ENCODE results near the gene GALP. TPM values are rescaled to one million over a fixed set of nuclear protein-coding genes. Genes with fewer than 3 reads are reported as not detected.
"Not testable (repeated sequence)": the region's sequence is repeated elsewhere in the genome, so short reads cannot be mapped to it uniquely, and the experiment has no call there.

Gene GALP
- polyA plus RNA-seq, 4 donors: 0.43 TPM; not detected in 3

- DNase-seq (ENCODE audit: low read depth in 4 of 4, low spot score in 3 of 4): no peak
Measured at GRCh38 chr19:56177564-56178243, 1.9 kb downstream of the GALP start.

- DNase-seq (ENCODE audit: low read depth in 4 of 4, low spot score in 3 of 4): no peak
Measured at GRCh38 chr19:56189785-56190184, 14.0 kb downstream of the GALP start.

- DNase-seq (ENCODE audit: low read depth in 4 of 4, low spot score in 3 of 4): no peak
Measured at GRCh38 chr19:56191115-56191514, 15.3 kb downstream of the GALP start.

GRCh38 chr19:56191711-56192110, 15.9 kb downstream of the GALP start:
- no peak for DNase-seq (ENCODE audit: low read depth in 4 of 4, low spot score in 3 of 4)

- DNase-seq (ENCODE audit: low read depth in 4 of 4, low spot score in 3 of 4): no peak
Measured at GRCh38 chr19:56193981-56194640, 18.3 kb downstream of the GALP start.

GRCh38 chr19:56197646-56198045, 21.8 kb downstream of the GALP start, which contains the start of gene ZSCAN5B:
Gene ZSCAN5B, minus strand, starts transcription at chr19:56197783. Its CDS starts 4,731 bp downstream, at chr19:56193052.
- DNase-seq (ENCODE audit: low read depth in 4 of 4, low spot score in 3 of 4): not testable (repeated sequence)

GRCh38 chr19:56199687-56200086, 23.9 kb downstream of the GALP start:
- no peak for DNase-seq (ENCODE audit: low read depth in 4 of 4, low spot score in 3 of 4)

- no peak for DNase-seq (ENCODE audit: low read depth in 4 of 4, low spot score in 3 of 4)
Measured at GRCh38 chr19:56201973-56202372, 26.2 kb downstream of the GALP start, which contains the start of gene ZSCAN5C. Gene ZSCAN5C, plus strand, starts transcription at chr19:56202273. Its CDS starts 3,641 bp downstream, at chr19:56205914.

GRCh38 chr19:56207581-56207980, 31.8 kb downstream of the GALP start:
- DNase-seq (ENCODE audit: low read depth in 4 of 4, low spot score in 3 of 4): not testable (repeated sequence)

- DNase-seq (ENCODE audit: low read depth in 4 of 4, low spot score in 3 of 4): no peak
Measured at GRCh38 chr19:56209091-56209490, 33.3 kb downstream of the GALP start.

- not testable (repeated sequence) for DNase-seq (ENCODE audit: low read depth in 4 of 4, low spot score in 3 of 4)
Measured at GRCh38 chr19:56210036-56210435, 34.2 kb downstream of the GALP start.

GRCh38 chr19:56211718-56212117, 35.9 kb downstream of the GALP start:
- no peak for DNase-seq (ENCODE audit: low read depth in 4 of 4, low spot score in 3 of 4)

- DNase-seq (ENCODE audit: low read depth in 4 of 4, low spot score in 3 of 4): peak in 2 of 4 donors; percentile 5
Measured at GRCh38 chr19:56217039-56217949, 41.5 kb downstream of the GALP start.

GRCh38 chr19:56218961-56219360, 43.2 kb downstream of the GALP start:
- DNase-seq (ENCODE audit: low read depth in 4 of 4, low spot score in 3 of 4): no peak

- not testable (repeated sequence) for DNase-seq (ENCODE audit: low read depth in 4 of 4, low spot score in 3 of 4)
Measured at GRCh38 chr19:56221442-56221841, 45.6 kb downstream of the GALP start.

GRCh38 chr19:56221851-56222250, 46.0 kb downstream of the GALP start:
- no peak for DNase-seq (ENCODE audit: low read depth in 4 of 4, low spot score in 3 of 4)

GRCh38 chr19:56222901-56223300, 47.1 kb downstream of the GALP start:
- DNase-seq (ENCODE audit: low read depth in 4 of 4, low spot score in 3 of 4): no peak

- no peak for DNase-seq (ENCODE audit: low read depth in 4 of 4, low spot score in 3 of 4)
Measured at GRCh38 chr19:56223481-56223880, 47.7 kb downstream of the GALP start.

All from right renal pelvis (tissue), 4 donors.